Skin of body (tissue), 2 donors: Measurements from ENCODE around the gene GMEB1. TPM values are rescaled to one million over a fixed set of nuclear protein-coding genes. Genes with fewer than 3 reads are reported as not detected.
"Not testable (repeated sequence)": the region's sequence is repeated elsewhere in the genome, so short reads cannot be mapped to it uniquely, and the experiment has no call there.

Source experiments
- DNase-seq: peaks from one replicate; lab custom pipeline; 2025; lab: John Stamatoyannopoulos, UW
- total RNA-seq: library from RNA; depleted of rRNA; stranded (reverse); fragments of >200 nt; gene quantifications from one replicate; pipeline ENCODE4 v1.2.3, GENCODE V29; 2014

The GMEB1 gene
- total RNA-seq = 8.8 TPM

GRCh38 chr1:28668191-28668955, at the start of gene GMEB1:
Gene GMEB1, plus strand, starts transcription at chr1:28668784. Its CDS starts 14,829 bp downstream, at chr1:28683613.
- DNase-seq = peak; percentile 78

GRCh38 chr1:28631713-28632112, 36.9 kb upstream of the GMEB1 start:
- no peak for DNase-seq

- no peak for DNase-seq
Measured at GRCh38 chr1:28632560-28632959, 36.0 kb upstream of the GMEB1 start.

GRCh38 chr1:28640766-28641165, 27.8 kb upstream of the GMEB1 start:
- DNase-seq = no peak

DNA sequence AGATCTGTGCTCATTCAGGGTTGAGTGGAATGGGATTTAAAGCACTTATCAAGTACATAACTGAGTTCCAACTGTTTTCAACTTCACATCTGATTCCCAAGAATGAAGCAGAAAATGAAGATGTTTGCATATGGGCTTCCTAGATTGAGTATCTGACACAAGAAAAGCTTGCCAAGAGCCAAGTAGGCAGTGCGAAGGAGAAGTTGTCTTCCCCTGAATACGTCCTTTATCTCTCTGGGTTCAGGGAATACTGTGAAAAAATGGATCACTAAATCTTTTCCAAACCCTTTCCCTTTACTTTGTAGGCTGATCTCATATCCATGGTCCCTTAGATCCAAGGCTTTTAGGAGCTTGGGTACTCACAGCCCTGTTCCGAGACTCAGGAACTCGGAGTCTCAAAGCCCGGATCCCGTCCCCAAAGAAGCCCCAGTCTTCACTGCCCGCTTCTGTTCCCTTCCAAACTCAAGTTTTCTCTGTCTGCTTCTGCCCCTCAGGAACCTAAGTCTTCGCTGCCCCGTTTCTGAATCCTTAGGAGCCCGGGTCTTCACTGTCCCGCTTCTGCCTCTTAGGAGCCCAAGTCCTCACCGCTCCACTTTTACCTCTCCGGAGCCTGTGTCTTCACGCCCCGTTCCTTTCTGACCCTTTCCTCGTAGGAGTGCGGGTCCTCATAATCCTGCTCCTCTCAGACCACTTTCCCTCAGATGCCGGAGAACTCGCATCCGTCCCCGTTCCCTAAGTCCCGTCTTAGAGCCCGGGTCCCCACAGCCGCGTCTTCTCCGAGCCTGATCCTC, 26.3 kb upstream of the GMEB1 start:
- peak; percentile 15 for DNase-seq

DNA sequence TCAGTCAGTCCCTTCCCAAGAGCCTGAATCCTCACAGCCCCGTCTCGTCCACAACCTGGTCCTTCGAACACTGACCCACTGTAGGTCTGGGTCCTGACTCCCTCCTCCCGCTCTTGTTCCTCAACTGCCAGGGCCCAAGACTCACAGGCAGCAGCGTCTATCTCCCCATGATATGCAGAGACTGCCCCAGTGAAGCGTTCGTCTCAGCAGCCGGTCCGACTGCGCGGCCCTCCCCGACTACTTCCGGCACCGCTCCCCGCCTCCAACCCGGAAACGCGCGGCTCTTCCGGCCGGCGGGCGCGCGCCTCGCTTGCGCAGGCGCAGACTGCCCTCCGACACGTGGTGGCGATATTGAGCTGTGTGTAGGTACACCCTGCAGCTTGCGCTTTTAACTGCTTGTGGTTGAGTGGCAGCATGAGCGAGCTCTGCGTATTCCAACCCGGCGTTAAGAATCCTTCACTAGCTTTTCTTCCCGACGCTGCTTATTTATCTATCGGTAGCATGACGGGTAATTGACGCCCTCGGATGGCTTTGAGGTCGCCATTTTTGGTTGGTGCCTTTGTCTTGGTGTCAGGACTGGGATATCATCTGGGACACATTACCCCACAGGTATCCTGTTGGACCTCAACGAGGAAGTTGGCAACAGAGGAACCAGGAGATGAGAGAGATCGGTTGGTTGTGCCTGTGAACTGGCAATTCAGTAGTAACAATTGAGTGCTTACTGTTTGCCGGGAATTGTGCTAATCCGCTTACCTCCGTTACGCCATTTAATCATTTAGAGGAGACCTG, 25.5 kb upstream of the GMEB1 start, which contains the start of gene TAF12:
TAF12 (minus strand) TSS at position 221 of the 789 bp plus-strand sequence. CDS start 20,986 bp downstream, outside the sequence.
- peak; percentile 96 for DNase-seq

GRCh38 chr1:28644494-28644893, 24.1 kb upstream of the GMEB1 start:
- no peak for DNase-seq

- DNase-seq = not testable (repeated sequence)
Measured at GRCh38 chr1:28645406-28645805, 23.2 kb upstream of the GMEB1 start.

- no peak for DNase-seq
Measured at GRCh38 chr1:28646040-28646439, 22.5 kb upstream of the GMEB1 start.

DNA sequence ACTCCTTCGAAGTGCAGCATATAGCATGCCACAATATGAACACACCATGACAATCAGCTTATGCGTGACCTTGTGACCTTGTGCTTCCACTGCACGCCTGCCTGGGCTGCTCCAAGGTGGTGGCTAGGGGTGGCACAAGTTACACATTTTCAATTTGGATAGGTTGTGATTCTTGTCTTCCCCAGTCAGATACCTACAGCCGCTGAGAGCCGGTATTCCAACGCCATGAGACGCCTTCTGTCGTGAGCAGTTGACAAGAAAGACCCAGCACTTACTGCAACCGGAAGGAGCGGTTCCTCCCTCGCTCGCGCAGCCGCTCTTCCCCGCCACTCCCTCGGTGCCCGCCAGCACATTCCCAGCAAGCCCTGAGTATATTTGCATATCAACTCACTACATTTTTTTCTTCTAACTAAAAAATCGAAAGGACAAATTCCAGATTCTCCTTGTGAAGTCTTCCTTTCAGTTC, 20.5 kb upstream of the GMEB1 start:
- DNase-seq = peak; percentile 99

- DNase-seq = peak; percentile 99
Measured at GRCh38 chr1:28648474-28649198, 19.9 kb upstream of the GMEB1 start, which contains the start of gene RNU11. Gene RNU11, plus strand, starts transcription at chr1:28648600.

DNA sequence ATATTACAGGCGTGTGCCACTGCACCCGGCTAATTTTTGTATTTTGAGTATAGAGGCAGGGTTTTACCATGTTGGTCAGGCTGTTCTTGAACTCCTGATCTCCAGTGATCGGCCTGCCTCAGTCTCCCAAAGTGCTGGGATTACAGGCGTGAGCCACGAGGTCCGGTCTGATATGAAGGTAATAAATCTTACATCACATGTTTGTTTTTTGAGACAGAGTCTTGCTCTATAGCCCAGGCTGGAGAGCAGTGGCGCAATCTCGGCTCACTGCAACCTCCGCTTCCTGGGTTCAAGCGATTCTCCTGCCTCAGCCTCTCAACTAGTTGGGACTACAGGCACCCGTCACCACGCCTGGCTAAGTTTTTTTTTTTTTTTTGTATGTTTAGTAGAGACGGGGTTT, 15.5 kb upstream of the GMEB1 start:
- not testable (repeated sequence) for DNase-seq

GRCh38 chr1:28653870-28654269, 14.7 kb upstream of the GMEB1 start:
- DNase-seq = not testable (repeated sequence)

- DNase-seq = not testable (repeated sequence)
Measured at GRCh38 chr1:28655448-28656311, 12.9 kb upstream of the GMEB1 start.

GRCh38 chr1:28656335-28656734, 12.2 kb upstream of the GMEB1 start:
- DNase-seq = no peak

DNA sequence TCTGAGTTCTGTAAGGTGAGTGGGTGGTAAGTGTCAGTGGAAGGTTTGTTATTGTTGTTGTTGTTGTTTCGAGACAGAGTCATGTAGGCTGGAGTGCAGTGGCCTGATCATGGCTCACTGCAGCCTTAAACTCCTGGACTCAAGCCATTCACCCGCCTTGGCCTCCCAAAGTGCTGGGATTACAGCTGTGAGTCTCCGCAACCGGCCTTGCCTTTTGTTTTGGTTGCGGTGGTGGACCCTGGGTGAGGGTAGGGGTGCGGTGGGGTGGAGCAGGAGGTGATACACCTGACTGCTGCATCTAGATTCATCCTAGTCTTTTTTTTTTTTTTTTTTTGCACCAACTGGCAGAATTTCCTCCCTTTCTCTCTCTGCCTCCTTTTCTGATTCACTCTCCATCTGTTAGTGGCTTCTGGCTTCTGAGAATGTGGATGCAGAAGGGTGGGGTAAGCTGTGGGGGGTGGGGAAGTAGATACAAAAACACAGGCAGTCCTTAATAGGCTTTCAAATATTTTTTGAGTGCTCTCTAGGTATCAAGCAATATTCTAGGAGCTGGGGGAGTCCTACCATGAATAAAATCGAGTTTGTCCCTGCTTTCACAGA, 4.6 kb upstream of the GMEB1 start:
- DNase-seq = no peak

DNA sequence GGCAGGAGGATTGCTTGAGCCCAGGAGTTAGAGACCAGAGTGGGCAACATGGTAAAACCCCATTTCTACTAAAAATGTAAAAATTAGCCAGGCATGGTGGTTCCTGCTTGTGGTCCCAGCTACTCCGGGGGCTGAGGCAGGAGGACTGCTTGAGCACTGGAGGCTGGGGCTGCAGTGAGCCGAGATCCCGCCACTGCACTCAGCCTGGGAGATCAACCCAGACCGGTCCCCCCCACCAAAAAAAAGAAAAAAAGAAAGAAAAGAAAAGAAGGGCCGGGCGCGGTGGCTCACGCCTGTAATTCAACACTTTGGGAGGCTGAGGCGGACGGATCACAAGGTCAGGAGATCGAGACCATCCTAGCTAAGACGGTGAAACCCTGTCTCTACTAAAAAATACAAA, 1.8 kb upstream of the GMEB1 start:
- no peak for DNase-seq

DNA sequence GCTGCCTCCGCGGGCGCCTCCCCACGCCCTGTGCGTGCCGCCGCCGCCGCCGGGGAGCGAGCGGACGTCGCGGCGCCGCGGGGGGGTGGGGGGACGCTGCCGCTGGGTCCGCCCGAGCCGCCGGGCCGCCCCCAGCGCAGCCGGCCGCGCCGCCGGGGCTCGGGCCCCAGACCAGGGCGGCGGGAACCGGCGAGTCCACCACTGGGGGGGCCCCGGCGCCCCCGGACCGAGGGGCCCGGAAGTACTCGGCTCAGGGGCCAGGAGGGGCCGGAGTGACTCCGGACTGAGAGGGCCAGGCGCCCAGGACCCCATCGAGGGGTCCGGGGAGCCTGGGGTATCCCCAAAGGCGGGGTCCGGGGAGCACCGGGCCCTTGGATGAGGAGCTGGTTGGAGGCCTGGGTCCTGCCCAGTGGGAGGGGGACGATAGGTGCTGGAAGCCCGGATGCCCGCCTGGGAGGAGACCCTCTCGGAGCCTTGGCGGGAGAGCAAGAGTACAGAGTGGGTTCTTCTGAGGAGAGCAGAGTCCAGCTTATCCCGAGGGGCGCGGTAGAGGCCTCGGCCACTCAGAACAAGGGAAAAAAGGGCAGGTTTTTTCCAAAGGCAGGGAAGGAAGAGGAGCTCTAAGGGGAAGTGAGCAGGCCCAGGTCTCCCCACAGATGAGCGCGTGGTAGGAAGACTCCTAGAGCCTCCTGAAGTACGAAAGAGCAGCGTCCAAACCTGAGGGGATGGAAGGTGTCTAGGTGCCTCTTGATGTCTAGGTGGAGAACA, 556 bp downstream of the GMEB1 start:
- DNase-seq = peak; percentile 50
